C4-2B (cell line): ENCODE results near the gene SLC9A4.
"Not testable (repeated sequence)": the region's sequence is repeated elsewhere in the genome, so short reads cannot be mapped to it uniquely, and the experiment has no call there.

Source experiments
- H3K27ac ChIP-seq: fragments of 450-650 bp; 2 replicates; pipeline ENCODE4 v1.5.1; 2017
- ZFX ChIP-seq: fragments of 450-650 bp; IDR thresholded peaks from 2 replicates; pipeline ENCODE4 v1.6.1; 2017
- TF ChIP-seq, protein P1 (sequence below): fragments of 450-650 bp; conservative IDR thresholded peaks from 2 replicates; pipeline ENCODE4 v1.5.1; 2017; ENCODE audit warnings: mild to moderate bottlenecking

SLC9A4 gene

DNA sequence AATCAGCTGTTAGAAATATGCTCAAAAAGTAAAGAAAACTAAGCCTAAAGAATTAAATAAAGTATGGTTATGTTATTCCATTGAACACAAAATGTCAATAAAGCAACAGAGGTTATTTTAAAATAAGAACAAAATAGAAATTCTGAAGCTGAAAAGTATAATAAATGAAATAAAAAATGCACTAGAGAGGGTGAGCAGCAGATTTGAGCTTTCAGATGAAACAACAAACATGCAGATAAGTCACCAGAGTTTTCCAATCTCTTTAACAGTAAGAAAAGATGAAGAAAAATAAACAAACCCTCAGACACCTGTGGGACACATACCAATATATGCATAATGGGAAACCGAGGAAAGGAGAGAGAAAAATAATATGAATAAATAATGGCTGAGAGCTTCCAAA is 76.0 kb downstream of the SLC9A4 start:
- TF ChIP-seq ZFX = no peak
- TF ChIP-seq, protein P1, sequence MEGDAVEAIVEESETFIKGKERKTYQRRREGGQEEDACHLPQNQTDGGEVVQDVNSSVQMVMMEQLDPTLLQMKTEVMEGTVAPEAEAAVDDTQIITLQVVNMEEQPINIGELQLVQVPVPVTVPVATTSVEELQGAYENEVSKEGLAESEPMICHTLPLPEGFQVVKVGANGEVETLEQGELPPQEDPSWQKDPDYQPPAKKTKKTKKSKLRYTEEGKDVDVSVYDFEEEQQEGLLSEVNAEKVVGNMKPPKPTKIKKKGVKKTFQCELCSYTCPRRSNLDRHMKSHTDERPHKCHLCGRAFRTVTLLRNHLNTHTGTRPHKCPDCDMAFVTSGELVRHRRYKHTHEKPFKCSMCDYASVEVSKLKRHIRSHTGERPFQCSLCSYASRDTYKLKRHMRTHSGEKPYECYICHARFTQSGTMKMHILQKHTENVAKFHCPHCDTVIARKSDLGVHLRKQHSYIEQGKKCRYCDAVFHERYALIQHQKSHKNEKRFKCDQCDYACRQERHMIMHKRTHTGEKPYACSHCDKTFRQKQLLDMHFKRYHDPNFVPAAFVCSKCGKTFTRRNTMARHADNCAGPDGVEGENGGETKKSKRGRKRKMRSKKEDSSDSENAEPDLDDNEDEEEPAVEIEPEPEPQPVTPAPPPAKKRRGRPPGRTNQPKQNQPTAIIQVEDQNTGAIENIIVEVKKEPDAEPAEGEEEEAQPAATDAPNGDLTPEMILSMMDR = no peak
- H3K27ac ChIP-seq = no peak overlapping the region

DNA sequence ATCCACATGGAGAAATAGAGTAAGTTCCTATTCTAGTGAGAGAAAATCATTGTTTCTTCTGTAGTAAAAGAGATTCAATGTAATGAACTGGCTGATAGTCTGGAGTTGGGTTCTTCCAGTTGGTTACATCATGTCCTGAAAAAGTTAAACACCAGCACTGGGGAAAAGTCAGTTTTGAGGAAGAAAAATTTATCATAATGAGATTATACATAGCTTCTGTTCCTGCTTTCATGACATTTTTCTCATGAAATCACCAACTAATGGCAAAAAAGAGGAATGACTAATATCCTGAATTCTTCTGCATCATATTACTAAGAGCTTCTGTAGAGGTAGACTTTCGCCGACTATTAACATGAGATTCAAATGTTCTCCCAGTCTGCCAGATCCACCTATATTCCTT is 77.1 kb downstream of the SLC9A4 start:
- H3K27ac ChIP-seq = no peak overlapping the region
- TF ChIP-seq, protein P1 = no peak
- no peak for TF ChIP-seq ZFX

DNA sequence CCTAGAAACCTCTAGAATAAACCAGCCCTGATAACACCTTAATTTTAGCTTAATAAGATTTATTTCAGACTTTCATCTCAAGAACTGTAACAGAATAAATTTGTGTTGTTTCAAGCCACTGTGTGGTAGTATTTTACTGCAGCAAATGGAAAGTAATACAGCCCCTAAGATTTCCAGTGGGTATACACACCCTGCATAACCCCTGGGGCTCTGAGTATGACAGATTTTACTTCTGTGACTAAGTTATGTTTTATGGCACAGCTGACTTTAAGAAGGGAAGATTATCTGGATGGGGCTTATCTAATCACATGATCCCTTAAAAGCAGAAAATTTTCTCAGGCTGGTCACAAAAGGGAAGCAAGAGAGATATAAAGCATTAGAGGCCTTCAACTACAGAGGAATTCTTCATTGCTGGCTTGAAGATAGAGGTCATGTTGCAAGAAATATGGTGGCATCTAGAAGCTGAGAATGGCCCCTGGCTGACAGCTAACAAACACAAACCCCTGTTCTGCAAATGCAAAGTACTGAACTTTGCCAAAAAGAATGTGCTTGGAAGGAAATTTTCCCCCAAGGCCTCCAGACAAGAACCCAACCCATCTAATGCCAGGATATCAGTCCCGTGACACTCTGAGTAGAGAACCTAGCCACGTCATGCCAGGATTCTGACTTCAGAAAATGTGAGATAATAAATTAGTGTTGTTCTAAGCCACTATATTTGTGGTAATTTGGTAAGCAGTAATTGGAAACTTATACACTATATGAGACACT is 78.5 kb downstream of the SLC9A4 start:
- TF ChIP-seq, protein P1 = no peak
- TF ChIP-seq ZFX = no peak
- no peak overlapping the region for H3K27ac ChIP-seq

DNA sequence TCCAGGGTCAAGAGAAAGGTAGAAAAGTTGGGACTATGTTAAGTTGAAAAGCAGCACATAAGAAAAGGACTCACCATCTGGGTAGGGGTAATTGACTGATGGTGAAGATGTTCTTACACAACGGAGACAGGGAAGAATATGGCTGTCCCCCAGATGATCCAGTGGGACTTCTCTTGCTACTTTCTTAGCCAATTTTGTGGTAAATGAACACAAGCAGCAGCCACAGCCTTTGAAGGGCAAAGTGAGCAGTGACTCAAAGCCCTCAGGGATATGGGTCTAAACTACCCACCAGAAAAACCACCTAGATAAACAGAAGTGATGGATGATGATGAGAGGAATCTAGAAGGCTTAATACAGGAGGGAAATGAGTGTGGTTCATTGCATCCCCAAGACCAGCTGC is 80.6 kb downstream of the SLC9A4 start:
- H3K27ac ChIP-seq = no peak overlapping the region
- TF ChIP-seq ZFX = no peak
- TF ChIP-seq, protein P1 = no peak

DNA sequence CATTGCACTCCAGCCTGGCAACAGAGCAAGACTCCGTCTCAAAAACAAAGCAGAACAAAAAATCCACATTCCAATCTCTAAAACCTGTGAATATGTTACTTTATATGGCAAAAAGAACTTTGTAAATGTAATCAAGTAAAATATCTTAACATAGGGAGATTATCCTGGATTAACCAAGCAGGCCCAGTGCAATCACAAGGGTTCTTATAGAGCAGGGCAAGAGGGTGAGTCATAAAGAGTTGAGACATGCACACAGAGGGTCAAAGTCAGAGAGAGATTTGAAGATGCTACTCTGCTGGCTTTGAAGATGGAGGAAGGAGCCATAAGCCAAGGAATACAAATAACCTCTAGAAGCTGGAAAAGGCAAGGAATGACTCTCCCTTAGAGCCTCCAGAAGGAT is 85.4 kb downstream of the SLC9A4 start:
- TF ChIP-seq, protein P1 = no peak
- no peak for TF ChIP-seq ZFX
- H3K27ac ChIP-seq = no peak overlapping the region

DNA sequence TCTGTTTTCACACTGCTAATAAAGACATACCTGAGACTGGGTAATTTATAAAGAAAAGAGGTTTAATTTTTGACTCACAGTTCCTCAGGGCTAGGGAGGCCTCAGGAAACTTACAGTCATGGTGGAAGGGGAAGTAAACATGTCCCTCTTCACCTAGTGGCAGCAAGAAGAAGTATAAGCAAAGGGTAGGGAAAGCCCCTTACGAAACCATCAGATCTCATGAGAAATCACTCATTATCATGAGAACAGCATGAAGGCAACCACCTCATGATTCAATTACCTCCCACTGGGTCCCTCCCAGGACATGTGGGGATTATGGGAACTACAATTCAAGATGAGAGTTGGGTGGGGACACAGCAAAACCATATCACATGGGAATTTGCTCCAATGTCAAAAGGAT is 89.5 kb downstream of the SLC9A4 start:
- not testable (repeated sequence) for H3K27ac ChIP-seq

DNA sequence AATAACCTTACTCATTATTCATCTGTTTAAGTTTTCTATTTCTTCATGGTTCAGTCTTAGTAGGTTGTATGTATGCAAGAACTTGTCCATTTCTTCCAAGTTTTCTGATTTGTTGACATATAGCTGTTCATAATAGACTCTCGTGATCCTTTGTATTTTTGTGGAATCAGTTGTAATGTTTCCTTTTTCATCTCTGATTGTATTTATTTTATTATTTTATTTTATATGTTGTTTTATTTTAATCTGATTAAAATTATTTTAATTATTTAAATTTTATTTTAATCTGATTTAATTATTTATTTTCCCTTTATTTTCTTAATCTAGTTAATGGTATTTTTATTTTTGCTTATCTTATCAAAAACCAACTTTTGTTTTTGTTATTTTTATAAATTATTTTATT is 102.9 kb downstream of the SLC9A4 start:
- TF ChIP-seq ZFX = no peak
- TF ChIP-seq, protein P1 = no peak
- no peak overlapping the region for H3K27ac ChIP-seq

DNA sequence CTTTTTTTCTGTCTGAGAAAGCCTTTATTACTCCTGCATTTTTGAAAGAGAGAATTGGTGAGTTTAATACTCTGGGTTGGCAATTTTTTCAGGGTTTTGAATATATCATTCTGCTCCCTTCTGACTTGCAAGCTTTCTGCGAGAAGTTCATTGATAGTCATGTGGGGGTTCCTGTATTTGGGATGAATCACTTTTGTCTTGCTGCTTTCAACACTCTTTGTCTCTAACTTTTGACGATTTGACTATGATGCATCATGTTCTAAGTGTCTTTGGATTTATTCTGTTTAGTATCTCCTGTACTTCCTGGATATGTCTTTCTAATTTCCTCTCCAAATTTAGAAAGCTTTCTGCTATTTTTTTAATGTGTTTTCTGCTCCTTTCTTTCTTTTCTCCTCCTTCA is 105.3 kb downstream of the SLC9A4 start:
- TF ChIP-seq ZFX = no peak
- TF ChIP-seq, protein P1 = no peak
- H3K27ac ChIP-seq = no peak overlapping the region
